HG03060 (cell line): ENCODE results near the gene ARL13B.

Experiments
- ATAC-seq: cut with Tn5 transposase; IDR thresholded peaks from one replicate; pipeline ENCODE4 v1.9.1; 2021; ENCODE audit warnings: low read depth, moderate number of reproducible peaks; ENCODE audit not compliant: unreplicated experiment

ARL13B gene

GRCh38 chr3:94093151-94093550, 113.2 kb downstream of the ARL13B start:
- ATAC-seq = no peak

- no peak for ATAC-seq
These were observed 115.2 kb downstream of the ARL13B start for GRCh38 chr3:94095111-94095510.

- ATAC-seq = no peak
These were observed 118.5 kb downstream of the ARL13B start for GRCh38 chr3:94098452-94098851.

- ATAC-seq = no peak
These were observed 119.4 kb downstream of the ARL13B start for GRCh38 chr3:94099311-94099710.

- no peak for ATAC-seq
These were observed 121.9 kb downstream of the ARL13B start for GRCh38 chr3:94101860-94102259.
